OCI-LY1 (cell line): Measurements from ENCODE around the gene NFAM1.

Experiments used
- H2AFZ ChIP-seq: fragments of 200-600 bp; sonication (generic), shearing (Covaris generic); 2 replicates; pipeline ENCODE4 v1.6.0; 2014; ENCODE audit warnings: antibody characterized with exemption, mild to moderate bottlenecking, low read length
- H3F3A ChIP-seq: fragments of 200-600 bp; sonication (generic), shearing (Covaris generic); 2 replicates; pipeline ENCODE4 v1.6.0; 2014; ENCODE audit warnings: mild to moderate bottlenecking, antibody characterized with exemption, low read length, moderate library complexity; ENCODE audit not compliant: insufficient read depth
- H3K27ac ChIP-seq: fragments of 200-600 bp; sonication (generic); 2 replicates; pipeline ENCODE4 v1.5.1; 2014; ENCODE audit warnings: low read length, mixed run types, mild to moderate bottlenecking, low read depth; ENCODE audit not compliant: poor library complexity, severe bottlenecking
- H3K27me3 ChIP-seq: fragments of 200-600 bp; sonication (generic); 2 replicates; pipeline ENCODE4 v1.6.0; 2014; ENCODE audit warnings: antibody characterized with exemption, mild to moderate bottlenecking, low read length, moderate library complexity; ENCODE audit not compliant: insufficient read depth
- H3K36me3 ChIP-seq: fragments of 200-600 bp; sonication (generic); 2 replicates; pipeline ENCODE4 v1.6.1; 2014; ENCODE audit warnings: mild to moderate bottlenecking, antibody characterized with exemption, low read length, moderate library complexity, mixed read lengths; ENCODE audit not compliant: insufficient read depth
- H3K4me1 ChIP-seq: fragments of 200-600 bp; sonication (generic); 2 replicates; pipeline ENCODE4 v1.5.1; 2014; ENCODE audit warnings: mild to moderate bottlenecking, low read length, moderate library complexity; ENCODE audit not compliant: insufficient read depth, severe bottlenecking
- H3K4me2 ChIP-seq: fragments of 200-600 bp; sonication (generic), shearing (Covaris generic); 2 replicates; pipeline ENCODE4 v1.6.1; 2014; ENCODE audit warnings: low read length
- H3K4me3 ChIP-seq: fragments of 200-600 bp; sonication (generic); 2 replicates; pipeline ENCODE4 v1.5.1; 2014; ENCODE audit warnings: low read length, low read depth, mild to moderate bottlenecking, mixed read lengths; ENCODE audit not compliant: poor library complexity, severe bottlenecking
- H3K79me2 ChIP-seq: fragments of 200-600 bp; shearing (Covaris generic); 2 replicates; pipeline ENCODE4 v1.6.1; 2016; ENCODE audit warnings: mixed run types, low read length, mixed read lengths; ENCODE audit not compliant: insufficient read depth
- H3K9ac ChIP-seq: fragments of 200-600 bp; sonication (generic), shearing (Covaris generic); 2 replicates; pipeline ENCODE4 v1.6.1; 2014; ENCODE audit warnings: mild to moderate bottlenecking, low read length, mixed read lengths
- H3K9me2 ChIP-seq: fragments of 200-600 bp; sonication (generic), shearing (Covaris generic); 2 replicates; pipeline ENCODE4 v1.6.1; 2014; ENCODE audit warnings: low read depth, mild to moderate bottlenecking, low read length, mixed read lengths
- H3K9me3 ChIP-seq: fragments of 200-600 bp; shearing (Covaris generic); 2 replicates; pipeline ENCODE4 v1.6.1; 2014; ENCODE audit warnings: low read length, mixed read lengths
- H4K20me1 ChIP-seq: fragments of 200-600 bp; sonication (generic), shearing (Covaris generic); 2 replicates; pipeline ENCODE4 v1.6.0; 2016; ENCODE audit warnings: mild to moderate bottlenecking, low read length; ENCODE audit not compliant: insufficient read depth
- EZH2 ChIP-seq: fragments of 200-600 bp; sonication (generic), shearing (Covaris generic); IDR thresholded peaks from 2 replicates; pipeline ENCODE4 v1.8.0; 2017; ENCODE audit warnings: borderline replicate concordance, mixed run types, mild to moderate bottlenecking, antibody characterized with exemption, low read length, moderate library complexity, mixed read lengths
- TF ChIP-seq, protein P1 (sequence below): fragments of 200-600 bp; sonication (generic), shearing (Covaris generic); IDR thresholded peaks from 2 replicates; pipeline ENCODE4 v1.5.1; 2017; ENCODE audit warnings: mild to moderate bottlenecking, antibody characterized with exemption, low read length, moderate library complexity, mixed read lengths

NFAM1 gene

DNA sequence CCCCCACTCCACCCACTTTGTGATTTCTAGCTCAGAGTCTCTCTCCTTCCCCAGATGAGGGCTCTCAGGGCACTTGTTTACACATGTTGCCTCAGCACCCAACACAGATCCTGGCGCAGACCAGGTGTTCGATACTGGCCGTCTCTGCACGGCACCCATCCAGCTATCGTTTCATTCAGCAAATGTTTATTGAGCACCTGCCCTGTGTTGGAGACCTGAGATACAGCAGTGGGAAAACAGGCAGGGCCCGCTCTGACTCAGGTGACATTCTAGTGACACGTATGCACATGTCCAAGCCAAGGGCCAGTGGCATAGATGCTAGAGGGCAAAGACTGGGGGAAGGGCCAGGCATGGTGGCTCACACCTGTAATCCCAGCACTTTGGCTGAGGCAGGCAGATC lies 71.9 kb downstream of the NFAM1 start:
- no peaks in the 10 kb centered on the region for H3K9me3 ChIP-seq
- no peak for TF ChIP-seq EZH2
- TF ChIP-seq, protein P1, sequence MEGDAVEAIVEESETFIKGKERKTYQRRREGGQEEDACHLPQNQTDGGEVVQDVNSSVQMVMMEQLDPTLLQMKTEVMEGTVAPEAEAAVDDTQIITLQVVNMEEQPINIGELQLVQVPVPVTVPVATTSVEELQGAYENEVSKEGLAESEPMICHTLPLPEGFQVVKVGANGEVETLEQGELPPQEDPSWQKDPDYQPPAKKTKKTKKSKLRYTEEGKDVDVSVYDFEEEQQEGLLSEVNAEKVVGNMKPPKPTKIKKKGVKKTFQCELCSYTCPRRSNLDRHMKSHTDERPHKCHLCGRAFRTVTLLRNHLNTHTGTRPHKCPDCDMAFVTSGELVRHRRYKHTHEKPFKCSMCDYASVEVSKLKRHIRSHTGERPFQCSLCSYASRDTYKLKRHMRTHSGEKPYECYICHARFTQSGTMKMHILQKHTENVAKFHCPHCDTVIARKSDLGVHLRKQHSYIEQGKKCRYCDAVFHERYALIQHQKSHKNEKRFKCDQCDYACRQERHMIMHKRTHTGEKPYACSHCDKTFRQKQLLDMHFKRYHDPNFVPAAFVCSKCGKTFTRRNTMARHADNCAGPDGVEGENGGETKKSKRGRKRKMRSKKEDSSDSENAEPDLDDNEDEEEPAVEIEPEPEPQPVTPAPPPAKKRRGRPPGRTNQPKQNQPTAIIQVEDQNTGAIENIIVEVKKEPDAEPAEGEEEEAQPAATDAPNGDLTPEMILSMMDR = no peak
- no peak overlapping the region for H3K9ac ChIP-seq
- no peaks in the 10 kb centered on the region for H3K79me2 ChIP-seq
- no peaks in the 10 kb centered on the region for H3K36me3 ChIP-seq
- no peak overlapping the region for H3K27ac ChIP-seq
- no peak overlapping the region for H2AFZ ChIP-seq
- no peaks in the 10 kb centered on the region for H3K9me2 ChIP-seq
- peaks cover 38% of the 10 kb centered on the region for H3K27me3 ChIP-seq
- H4K20me1 ChIP-seq = no peaks in the 10 kb centered on the region
- no peaks in the 10 kb centered on the region for H3K4me1 ChIP-seq
- H3F3A ChIP-seq = no peaks in the 10 kb centered on the region
- no peak overlapping the region for H3K4me3 ChIP-seq
- H3K4me2 ChIP-seq = no peak overlapping the region

DNA sequence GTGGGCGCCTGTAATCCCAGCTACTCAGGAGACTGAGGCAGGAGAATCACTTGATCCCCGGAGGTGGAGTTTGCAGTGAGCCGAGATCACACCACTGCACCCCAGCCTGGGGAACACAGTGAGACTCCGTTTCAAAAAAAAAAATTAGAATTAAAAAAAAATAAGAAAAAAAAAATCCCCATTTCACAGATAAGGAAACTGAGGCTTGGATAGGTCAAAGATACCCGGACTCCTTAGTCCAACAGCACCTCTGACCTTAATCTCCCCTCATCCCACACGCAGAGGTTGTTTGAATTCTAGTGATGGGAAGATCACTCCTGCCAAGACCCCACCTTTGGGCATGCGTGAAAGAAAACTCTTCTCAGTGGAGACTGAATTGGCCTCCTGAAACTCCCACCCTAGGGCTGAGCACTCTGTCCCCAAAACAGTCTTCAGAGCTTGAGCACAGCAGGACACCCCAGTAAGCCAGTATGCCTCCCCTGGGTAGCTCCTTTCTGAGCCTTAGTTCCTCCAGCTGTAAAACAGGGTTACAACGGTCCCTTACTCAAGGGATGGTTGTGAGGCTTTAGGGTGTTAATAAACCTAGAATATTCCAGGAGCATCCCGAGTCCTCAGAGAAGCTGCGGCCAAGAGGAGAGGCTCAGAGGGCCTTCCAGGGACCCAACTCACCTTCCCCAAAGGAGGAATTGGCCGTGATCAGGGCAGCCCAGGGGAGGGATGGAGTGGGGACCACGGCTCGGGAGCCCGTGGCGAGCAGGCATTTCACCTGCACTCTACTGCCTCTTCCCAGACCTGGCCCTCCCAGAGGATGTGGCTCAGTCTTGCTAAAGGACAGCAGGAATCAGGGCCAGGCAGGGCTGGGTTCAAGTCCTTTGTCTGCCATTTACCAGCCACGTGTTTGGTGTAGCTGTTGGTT lies 73.3 kb downstream of the NFAM1 start:
- Histone ChIP-seq H2AFZ (no peak overlapping the region), H3K27ac (no peak overlapping the region), H3K4me2 (no peak overlapping the region), H3K4me3 (no peak overlapping the region), H3K9me3 (no peaks in the 10 kb centered on the region), H3K9ac (no peak overlapping the region), H3K36me3 (no peaks in the 10 kb centered on the region), H3K9me2 (no peaks in the 10 kb centered on the region), H4K20me1 (no peaks in the 10 kb centered on the region), H3K79me2 (no peaks in the 10 kb centered on the region), H3K4me1 (no peaks in the 10 kb centered on the region), H3K27me3 (peaks cover 30% of the 10 kb centered on the region), H3F3A (no peaks in the 10 kb centered on the region)
- TF ChIP-seq, protein P1 = no peak
- TF ChIP-seq EZH2 = no peak

DNA sequence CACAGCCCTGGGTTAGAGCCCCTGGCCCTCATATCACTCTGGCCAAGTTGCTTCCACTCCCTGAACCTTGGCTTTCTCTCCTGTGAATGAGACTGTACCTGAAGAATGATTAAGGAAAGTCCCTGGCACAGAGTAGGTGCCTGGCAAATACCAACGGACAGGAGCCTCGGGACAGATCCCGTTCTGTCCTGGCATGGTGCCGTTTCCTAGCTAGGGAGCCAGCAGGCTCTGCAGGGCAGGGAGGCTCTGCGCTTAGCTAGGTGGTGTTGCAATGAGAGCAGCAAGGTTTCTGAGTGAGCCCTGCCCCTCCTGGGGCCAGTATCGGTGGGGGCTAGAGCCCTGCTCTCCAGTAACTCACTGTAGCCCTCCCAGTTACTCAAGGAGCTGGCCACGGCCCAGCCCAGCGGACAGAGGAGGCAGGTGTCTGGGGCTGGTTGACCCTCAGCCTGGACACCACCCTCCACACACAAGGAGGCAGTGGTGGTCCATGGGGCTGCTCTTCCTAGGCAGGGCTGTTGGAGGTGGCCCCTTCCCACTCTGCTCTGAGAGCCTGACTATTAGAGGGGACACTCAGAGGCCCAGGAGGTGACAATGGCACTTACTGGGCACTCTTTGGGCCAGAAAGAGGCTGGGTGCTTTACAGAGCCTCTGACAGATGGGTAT lies 74.4 kb downstream of the NFAM1 start:
- no peak overlapping the region for H2AFZ ChIP-seq
- no peaks in the 10 kb centered on the region for H3F3A ChIP-seq
- no peaks in the 10 kb centered on the region for H3K79me2 ChIP-seq
- no peak for TF ChIP-seq EZH2
- TF ChIP-seq, protein P1 = no peak
- no peak overlapping the region for H3K4me3 ChIP-seq
- H3K4me1 ChIP-seq = no peaks in the 10 kb centered on the region
- H3K9ac ChIP-seq = no peak overlapping the region
- H3K27ac ChIP-seq = no peak overlapping the region
- peaks cover 29% of the 10 kb centered on the region for H3K27me3 ChIP-seq
- no peaks in the 10 kb centered on the region for H4K20me1 ChIP-seq
- no peaks in the 10 kb centered on the region for H3K36me3 ChIP-seq
- no peak overlapping the region for H3K4me2 ChIP-seq
- H3K9me2 ChIP-seq = no peaks in the 10 kb centered on the region
- no peaks in the 10 kb centered on the region for H3K9me3 ChIP-seq
